GM19467 (cell line): ENCODE measurements around the gene UMPS.
"Not testable (repeated sequence)": the region's sequence is repeated elsewhere in the genome, so short reads cannot be mapped to it uniquely, and the experiment has no call there.

ENCODE experiments used
- ATAC-seq: cut with Tn5 transposase; IDR thresholded peaks from one replicate; pipeline ENCODE4 v1.9.1; 2021; ENCODE audit warnings: mild to moderate bottlenecking, moderate library complexity; ENCODE audit not compliant: unreplicated experiment

UMPS gene

GRCh38 chr3:124777762-124778470, 47.7 kb downstream of the UMPS start:
- ATAC-seq: no peak

DNA sequence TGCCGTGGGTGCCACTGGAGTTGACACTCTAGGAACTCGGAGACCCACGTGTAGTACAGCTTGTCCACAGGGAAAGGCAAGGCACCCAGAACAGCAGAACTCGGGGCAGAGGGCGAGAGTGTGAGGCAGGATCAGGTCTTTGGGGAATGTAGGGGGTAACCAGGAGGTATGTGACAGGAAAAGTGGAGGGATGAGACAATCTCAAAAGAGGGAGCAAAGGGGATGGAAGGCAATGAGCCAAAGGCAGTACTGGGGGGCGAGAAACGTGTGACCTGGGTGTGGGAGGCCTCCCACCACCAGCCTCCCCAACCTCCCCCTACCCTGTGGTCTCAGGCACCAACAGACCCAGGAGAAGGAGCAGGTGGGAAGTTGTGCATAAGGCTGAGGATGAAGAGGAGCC, 48.9 kb downstream of the UMPS start:
- no peak for ATAC-seq

DNA sequence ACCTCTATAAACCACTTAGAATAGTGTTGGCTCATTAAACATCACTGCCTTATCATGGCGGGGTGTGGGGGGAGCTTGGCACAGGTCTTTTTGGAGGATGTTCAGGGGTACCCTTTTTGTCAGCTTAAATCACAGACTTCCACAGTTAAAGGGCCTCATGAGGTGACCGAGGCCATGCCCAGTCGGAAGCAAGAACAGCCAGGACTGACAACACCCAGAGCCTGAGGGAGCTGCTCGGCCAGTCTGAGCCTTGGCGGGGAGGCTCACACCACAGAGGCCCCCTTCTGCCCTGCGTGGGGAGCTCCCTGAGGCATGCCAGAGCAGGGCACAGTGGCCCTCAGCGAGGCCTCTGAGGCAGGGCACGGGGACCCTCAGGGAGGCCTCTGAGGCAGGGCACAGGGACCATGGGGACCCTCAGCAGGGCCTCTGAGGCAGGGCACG, 49.5 kb downstream of the UMPS start:
- no peak for ATAC-seq

DNA sequence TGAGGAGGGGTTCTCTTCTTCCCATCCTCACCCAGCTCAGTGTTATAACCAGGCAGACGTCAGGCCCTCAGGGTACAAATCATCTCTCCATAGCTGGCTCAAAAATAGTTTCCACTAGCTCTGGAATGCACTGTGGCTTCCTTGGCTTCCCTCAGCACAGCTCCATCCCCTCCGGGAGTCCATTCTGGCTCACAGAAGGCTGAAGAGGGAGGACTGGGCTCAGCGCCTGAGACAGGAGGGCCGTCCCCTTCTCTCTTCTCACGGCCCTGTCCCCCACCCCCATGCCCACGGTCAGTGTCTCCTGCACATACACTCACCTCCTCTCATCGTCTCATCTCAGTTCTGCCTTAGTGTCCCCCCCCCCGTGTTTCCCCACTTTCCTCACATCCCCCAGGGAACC, 50.1 kb downstream of the UMPS start:
- ATAC-seq: no peak

DNA sequence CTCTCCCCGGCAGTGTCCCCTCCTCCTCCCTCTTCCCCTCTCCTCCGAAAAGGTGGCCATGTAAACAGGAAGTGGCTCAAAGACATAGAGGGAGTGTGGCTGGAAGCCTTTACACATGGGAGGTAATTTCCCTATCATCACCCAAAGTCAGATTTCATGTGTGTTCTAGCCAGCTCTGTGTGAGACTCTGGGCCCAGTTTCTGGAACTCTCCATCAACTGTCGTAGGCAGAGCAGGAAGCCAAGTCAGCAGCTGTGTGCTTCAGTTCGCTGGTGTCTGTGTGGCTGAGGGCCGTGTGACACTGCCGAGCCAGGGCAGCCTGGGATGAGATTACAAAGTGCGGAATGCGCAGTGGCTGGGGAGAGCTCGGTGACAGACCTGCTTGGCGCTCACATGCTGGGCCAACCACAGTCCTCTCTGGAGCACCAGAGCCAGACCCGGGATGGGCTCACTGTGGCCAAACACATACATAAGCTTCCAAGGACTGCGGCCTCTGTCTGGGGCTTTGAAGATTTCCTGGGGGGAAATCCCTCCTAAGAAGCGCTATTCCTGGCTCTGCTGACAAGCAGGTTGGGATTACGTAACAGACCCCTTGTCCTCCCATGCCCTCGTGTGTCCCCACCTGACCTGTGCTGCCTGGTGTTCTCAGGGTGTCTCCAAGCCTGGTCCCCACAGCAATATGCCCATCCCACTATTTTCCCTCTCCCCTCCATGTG, 50.7 kb downstream of the UMPS start:
- ATAC-seq: no peak

- no peak for ATAC-seq
Observed at GRCh38 chr3:124781476-124782376, 51.5 kb downstream of the UMPS start.

DNA sequence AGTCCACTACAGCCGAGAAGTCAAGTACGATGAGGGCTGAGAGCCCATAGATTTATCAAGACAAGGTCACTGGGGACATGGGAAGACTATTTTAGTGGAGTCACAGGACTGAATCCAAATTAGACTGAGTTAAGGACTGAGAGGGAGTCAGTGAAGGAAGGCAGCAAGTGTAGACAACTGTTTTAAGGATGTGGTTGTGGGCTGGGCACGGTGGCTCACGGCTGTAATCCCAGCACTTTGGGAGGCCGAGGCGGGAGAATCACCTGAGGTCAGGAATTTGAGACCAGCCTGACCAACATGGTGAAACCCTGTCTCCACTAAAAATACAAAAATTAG, 52.1 kb downstream of the UMPS start:
- ATAC-seq: not testable (repeated sequence)

DNA sequence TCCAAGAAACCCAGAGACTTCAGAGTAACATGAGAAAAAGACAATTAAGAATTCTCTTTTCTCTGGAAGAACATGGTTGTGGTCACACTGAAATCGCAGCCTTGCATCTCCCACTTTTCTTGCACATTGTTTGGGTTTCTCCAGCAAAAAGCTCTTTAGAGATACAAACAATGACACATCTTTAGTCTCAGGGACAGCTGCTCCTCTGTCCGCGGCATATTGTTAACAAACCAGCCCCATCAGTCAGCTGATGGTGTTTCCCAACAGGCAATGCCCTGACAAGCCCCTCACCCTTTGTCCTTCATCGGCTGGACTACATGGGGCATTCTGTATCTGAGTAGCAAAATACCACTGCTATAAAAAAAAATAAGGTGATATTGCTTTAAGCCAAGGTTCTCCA, 53.4 kb downstream of the UMPS start:
- ATAC-seq: no peak

GRCh38 chr3:124784686-124785382, 54.6 kb downstream of the UMPS start:
- ATAC-seq: no peak

DNA sequence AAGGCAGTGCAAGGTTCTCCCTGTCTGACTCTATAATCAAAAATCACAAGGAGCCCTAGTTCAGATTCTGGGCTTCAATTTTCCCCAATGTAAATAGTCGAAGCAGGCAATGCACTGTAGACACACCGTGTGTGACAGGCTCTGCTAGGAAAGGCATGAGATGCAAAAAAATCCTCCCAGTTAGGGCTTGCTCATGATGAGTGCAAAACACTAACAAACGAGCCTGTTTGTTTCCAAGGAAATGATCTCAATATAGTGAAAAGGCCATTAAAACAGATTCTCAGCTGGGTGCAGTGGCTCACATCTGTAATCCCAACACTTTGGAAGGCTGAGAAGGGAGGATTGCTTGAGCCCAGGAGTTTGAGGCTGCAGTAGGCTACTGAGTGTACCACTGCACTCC, 55.7 kb downstream of the UMPS start:
- ATAC-seq: no peak

GRCh38 chr3:124786511-124787241, 56.4 kb downstream of the UMPS start:
- no peak for ATAC-seq

GRCh38 chr3:124787476-124788195, 57.4 kb downstream of the UMPS start:
- no peak for ATAC-seq

DNA sequence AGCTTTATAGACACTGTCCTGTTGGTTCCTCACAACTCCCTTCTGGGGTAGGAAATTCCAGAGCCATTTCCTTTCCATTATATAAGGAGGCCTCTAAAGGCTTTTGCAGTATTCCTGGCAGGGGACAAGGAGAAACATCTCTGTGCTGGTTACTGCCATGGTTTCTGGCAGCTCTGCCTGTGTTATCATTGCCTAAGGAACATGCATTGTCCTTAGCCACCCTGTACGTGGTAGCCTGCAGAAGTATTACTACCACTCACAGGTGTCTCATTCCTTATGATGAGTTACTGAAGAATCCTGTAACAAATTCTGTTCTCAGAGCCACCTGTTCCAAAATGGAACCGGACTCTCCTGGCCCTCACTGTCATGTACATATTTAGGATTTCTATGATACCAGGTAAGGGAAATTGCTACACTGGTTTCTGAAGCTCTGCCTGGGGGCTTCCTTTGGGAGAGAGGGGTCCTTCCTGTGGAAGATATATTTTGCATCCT, 58.0 kb downstream of the UMPS start:
- ATAC-seq: no peak

DNA sequence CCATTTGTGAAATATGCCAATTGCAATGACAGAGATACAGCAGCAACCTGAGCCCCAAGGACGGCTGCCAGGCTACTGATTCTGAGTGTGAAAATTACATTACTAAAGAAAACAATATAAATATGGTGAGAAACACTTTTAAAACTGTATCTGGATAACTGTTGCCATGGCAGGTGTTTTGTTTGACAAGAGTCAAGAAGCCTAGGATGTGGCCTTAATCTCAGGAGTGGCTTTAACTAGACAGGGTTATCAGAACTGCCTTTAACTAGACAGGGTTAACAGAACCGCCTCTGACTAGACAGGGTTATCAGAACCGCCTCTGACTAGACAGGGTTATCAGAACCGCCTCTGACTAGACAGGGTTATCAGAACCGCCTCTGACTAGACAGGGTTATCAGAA, 58.9 kb downstream of the UMPS start:
- ATAC-seq: not testable (repeated sequence)

DNA sequence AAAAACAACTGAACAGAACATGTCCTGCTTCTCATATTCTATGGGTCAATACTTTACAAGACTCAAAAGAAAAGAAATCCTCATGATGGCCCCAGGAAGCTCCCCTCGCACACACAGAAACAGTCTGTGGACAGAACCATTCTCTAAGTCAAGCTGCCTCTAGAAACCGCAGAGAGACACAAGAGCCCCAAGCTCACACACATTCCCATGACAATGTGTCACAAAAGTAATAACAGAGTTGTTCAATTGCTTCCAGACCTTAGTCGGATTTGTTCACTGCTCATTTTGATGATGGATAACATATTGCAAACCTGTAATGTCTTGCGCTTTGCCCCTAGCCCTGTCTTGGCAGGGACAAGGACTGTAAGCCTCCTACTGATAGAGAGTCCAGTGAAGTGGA, 60.9 kb downstream of the UMPS start:
- no peak for ATAC-seq

GRCh38 chr3:124791639-124792151, 61.4 kb downstream of the UMPS start:
- no peak for ATAC-seq

DNA sequence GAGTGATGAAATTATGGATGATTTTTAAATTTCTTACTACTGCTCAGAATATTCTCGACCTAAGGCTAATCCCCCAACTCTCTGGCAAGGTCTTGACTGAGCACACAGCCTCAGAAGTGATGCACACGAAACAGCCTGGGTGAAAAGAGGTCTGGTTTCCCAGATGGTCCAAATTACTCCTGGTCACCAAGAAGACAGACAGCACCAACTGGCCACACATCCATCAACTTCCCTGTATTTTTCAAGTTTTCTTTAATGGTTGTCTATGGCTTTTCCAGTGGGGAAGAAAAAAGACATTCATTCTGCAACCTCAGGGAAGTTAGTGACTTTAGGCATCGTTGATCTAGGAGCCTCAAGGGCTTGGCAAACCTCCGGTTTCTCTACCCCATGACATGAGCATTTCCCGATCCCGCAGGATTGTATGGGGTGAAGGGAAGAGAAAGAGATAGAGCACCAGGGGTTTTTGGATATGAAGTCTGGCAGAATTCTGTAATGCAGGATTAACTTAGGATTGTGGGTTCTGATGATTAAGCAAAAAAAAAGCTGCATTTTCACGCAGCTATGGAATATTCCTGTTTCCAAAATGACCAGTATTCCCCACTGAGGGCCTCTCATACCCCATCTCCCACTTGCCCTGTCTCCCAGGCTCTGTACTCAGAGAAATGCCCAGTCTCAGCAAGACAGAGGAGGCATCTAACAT, 62.2 kb downstream of the UMPS start:
- ATAC-seq: no peak

DNA sequence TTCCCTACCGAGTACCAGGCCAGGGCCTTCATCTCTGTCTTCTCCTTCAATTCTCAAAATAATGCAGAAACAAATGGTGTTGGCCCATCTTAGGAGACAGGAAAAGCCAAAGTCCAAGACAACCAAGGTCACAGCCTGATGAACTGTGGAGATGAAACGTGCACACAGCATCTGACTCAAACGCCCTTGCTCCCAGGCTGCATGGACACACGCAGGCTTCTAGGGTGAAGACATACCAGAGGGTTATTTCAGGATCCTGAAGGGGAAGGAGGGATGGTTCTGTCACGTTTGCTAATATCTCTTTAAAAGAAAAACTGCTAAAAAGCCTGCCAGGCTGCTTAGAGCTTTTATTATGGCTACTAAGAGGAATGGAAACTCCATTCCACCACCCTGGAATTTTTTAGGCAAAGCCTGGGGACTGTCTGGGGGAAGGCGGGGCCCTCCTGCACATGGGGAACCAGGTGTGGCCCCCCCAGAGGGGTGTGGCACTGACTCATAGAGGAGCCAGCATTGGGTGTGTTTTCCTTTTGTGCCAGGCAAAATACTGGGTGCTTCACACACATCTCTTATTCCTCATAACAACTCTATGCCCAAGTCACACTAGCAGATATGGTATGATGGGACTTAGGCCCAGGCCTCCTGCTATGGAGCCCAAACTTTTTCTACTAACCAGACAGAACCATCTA, 62.9 kb downstream of the UMPS start:
- ATAC-seq: no peak
